ENCODE results near the gene TMEM170B.

TMEM170B gene

DNA sequence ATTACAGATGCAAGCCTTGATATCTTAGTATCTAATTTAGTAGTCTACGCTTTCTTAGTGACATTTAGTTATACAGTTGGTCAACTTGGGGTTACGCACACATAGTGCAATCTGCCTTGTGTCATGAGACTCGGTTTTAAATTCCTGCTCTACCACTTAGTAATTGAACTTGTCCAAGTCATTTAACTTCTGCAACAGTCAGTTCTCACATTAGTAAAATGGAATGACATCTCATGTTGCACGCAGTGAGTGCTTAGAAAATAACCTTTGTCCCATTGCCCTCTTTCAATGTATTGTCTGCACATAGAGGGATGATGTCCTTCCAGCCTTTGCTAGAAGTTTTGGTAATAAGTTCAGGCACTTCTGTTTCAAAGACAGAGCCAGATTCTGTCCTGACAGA is 48.6 kb downstream of the TMEM170B start:
- no peak for DNase-seq (ENCODE audit: low read depth)

DNA sequence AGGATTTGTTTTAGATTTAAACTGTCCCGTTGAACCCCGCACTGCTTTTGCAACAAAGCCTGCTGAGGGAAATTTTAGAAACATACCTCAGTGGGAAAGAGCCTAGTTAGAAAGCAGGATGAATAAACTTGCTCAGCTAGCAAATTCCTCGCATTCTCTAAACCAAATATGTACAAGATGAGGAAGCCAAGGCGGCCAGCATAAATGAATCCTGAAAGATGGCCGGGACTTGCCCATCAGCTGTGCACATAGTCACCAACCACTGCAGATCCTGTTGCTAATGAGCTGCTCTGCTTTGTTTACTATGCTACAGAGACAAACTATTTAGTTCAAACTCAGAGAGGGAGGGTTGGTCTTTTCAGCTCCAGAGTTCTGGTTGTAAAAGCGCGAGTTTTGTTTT is 49.0 kb downstream of the TMEM170B start:
- DNase-seq (ENCODE audit: low read depth): no peak

DNA sequence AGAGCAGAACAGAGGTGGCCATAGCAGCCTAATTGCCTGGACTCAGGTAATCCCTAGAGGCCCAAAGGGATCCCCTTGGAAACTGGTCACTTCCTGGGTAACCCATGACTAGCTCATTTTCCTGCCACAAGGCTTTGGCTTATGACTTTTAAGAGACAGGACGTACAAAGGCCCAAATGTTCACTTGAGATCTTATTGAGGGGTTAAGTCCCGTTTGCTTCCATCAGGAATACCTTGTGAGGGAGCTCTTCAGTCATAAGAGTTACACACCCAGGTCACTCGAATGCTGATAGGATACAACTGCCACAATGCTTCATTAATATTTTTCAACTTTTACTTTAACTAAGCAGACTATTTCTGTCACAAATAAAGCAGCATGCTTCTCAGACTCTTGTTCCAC is 51.7 kb downstream of the TMEM170B start:
- no peak for DNase-seq (ENCODE audit: low read depth)

DNA sequence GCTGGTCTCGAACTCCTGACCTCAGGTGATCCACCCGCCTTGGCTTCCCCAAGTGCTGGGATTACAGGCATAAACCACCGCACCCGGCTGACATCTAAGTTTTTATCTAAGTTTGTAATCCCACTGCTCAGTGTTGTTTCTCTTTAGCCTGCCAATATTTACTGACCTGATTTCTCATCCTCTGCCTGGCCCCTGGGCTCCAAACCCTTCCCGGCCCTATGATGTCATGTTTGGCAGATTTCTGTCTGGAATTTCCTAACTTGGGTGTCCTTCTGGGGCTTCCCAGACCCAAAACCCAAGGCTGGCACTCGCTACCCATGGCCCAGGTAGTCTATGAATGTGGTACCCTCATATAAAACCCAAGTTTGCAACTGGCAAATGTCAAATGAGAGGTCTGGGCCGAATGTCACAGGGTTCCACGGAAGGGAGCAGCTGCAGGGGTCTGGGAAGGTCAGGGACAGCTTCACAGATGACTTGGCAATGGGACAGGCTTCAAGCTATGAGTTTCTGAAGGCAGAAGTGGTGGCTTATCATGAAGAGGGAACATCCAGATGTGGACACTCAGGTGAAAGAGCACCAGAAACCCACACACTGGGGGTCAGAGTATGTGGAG is 54.9 kb downstream of the TMEM170B start:
- DNase-seq (ENCODE audit: low read depth): no peak

DNA sequence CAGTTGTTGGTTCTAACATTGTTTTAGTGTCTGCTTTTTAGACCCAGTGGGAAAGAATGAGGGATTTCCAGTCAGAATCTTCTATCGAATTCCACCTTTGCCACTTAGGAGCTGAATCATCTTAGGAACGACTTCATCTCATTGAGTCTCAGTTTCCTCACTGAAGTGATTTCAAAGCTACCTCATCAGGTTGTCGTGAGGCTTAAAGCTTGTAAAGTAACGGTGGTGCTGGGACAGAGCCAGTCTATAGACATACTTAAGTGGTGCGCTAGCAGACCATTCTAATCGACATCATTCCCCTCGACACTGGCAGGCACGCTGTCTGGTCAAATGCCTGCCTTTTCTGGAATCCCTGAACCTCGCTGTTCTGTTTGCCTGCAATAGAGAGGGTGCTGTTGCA is 55.5 kb downstream of the TMEM170B start:
- DNase-seq (ENCODE audit: low read depth): no peak

DNA sequence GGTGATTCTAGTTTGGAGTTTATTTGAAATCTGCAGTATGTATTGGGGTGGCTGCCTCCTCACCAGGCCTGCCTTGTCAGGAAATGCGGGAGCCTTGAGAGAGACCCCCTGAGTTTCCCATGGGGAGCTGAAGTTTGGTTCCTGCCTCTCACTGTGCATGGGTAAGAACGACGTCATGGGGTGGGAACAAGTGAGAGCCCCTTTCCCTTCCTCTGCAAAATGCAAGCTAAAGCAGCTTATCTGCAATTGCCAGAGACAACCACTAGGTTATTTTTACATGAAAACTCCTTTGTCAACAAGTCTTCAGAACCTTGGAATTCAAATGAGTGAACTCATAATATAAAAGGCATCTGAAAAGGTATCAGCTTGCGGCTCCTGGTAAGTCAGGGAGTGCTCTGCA is 58.4 kb downstream of the TMEM170B start:
- DNase-seq (ENCODE audit: low read depth): no peak

DNA sequence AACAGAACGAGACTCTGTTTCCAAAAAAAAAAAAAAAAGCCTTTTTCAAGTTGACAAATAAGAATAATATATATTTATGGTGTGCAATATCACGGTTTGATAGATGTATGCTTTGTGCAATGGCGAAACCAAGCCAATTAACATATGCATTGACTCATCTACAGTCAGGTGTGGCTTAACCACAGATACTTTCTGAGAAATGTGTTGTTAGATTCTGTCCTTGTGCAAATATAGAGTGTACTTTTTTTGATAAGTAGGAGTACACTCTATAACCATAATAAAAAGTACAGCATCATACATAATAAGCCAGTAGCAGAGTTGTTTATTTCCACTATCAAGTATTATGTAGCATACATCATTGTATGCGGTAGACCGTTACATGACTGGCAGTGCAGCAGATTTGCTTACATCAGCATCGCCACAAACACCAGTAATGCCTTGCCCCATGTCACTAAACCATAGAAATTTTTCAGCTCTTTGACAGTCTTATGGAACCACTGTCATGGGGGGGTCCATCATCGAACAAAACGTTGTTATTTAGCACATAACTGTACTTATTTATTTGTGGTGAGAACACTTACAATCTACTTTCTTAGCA is 59.2 kb downstream of the TMEM170B start:
- DNase-seq (ENCODE audit: low read depth): no peak

DNA sequence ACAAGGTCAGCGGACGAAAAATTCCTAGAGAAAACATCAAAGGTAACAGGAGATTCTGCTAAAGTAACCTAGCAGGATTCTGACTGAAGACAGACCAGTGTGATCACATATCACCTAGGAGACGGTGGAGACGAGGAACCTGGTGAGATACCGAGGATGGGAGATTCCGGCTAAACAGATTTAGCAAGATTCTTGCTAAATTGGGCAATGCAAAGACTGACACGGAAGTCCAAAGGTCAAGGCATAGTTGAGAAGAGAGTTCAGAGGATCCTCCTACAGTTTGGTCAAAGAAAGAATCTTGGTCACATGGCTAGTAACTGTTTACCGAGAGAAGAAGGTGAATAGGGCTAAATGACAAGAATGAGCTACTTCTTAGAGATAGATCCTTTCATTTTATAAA is 61.1 kb downstream of the TMEM170B start:
- no peak for DNase-seq (ENCODE audit: low read depth)

DNA sequence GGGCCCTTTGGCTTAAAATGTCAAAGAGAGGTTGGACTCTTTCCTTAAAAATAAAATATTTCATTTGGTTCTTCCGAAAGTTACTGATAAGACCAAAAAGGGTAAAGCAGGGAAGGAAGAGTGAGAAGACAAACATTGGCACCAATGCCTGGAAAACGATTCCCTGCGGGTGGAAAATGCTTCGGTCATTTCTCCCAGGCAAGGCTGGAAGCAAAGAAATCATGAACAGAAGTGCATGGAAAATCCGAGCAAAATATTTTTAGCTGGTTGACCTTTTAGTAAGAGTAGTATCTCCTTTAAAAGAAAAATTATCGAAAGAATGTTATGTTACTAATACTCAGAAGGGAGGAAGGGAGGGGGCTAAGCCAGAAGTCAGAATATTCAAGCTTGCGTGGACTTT is 62.7 kb downstream of the TMEM170B start:
- no peak for DNase-seq (ENCODE audit: low read depth)

DNA sequence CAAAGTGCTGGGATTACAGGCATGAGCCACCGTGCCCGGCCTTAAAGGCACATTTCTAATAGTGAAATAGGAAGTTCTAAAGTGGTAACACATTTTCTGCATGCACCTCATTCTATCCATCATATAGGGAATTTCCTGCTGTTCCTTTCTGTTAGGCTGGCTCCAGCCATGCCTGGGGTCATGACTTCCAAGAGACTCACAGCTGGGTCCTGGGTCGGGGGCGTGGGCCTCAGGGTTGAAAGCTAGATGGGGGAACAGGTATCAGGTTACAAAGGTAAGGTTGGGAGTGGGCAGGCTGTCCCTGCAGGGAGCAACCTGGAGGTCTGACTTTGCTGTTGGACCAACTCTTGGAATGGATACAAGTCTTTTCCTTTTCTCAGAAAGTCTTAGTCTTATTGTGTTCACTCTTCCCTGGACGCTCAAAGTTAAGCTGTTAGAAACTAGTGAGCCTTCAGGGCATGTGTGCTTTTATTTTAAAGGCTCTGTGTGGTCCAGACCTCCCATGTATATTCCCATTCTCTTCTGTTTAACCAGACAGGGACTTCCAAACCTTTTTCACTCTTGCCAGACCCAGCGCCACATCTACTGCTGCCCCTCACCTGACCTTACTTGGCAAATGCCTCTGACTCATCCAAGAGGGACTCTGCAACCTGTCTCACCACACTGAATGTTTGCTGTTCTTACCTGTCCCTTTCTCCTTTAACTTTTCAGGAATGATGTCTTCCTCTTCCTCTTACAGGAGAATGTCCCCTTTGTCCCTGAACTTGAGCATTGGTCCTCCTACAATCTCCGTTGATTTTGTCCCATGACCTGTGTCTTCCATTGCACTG is 64.4 kb downstream of the TMEM170B start:
- DNase-seq (ENCODE audit: low read depth): no peak

DNA sequence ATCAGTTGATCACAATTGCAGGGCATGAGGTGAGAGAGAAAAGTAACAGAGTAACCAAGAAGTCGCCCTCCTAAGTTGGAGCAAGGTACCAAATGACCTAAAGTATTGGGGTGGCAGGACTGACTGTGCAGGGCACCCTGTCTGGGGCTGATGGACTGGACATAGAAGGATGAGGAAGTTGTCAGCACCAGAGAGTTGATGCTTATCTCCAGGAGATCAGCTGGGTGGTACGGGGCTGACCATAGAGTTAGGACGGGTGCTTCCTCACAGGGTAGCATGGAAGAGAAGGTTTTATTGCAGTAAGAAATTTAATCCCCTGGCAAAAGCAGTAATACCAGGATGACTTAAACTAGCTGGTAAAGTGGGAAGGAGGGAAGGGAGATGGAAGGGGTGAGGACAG is 66.7 kb downstream of the TMEM170B start:
- no peak for DNase-seq (ENCODE audit: low read depth)

DNA sequence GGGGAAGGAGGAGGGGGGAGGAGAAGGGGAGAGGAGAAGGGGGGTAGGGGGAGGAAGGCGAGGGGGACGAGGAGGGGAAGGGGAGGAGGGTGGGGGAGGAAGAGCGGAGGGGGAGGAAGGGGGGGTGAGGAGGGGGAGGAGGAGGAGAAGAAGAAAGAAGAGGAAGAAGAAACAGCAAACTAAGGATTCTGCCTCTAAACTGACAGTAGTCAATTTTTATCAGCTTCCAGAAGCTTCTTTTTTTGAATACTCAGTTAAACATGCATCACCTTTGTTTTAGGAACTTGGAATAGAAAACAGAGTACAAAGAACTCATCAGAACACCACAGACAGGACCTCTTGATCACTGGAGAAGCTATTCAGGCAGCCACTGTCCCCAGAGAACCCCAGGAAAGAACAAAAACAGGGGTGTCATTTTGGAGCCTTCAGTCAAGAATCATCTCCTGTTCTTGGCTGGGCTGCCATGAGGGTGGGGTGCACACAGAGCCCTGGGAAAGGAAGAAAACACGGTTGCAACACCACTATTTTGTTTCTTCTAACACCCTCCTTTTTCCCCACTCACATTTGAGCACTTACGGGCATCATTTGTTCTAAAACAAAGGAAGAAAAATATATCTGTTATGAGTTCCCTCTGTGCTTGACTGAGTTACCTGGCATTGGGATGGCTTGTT is 67.4 kb downstream of the TMEM170B start:
- no peak for DNase-seq (ENCODE audit: low read depth)

DNA sequence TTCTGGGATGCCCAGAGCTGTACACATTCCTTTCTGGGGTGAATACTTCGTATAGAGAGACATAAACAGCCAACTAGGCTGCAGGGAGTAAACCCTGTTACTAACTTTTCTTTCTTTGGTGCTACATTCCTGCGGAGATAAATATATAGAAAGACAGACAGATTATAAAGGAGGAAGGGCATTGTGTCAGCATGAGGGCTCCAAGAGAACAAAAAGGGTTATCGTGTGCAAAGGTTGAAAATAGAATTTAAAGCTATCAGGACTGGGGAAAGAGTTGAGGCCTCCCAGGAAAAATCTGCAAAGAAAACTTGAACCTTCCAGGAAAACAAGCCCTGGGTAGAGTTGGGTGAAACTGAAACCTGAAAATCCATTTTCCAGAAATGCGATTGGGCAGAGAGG is 68.0 kb downstream of the TMEM170B start:
- no peak for DNase-seq (ENCODE audit: low read depth)

DNA sequence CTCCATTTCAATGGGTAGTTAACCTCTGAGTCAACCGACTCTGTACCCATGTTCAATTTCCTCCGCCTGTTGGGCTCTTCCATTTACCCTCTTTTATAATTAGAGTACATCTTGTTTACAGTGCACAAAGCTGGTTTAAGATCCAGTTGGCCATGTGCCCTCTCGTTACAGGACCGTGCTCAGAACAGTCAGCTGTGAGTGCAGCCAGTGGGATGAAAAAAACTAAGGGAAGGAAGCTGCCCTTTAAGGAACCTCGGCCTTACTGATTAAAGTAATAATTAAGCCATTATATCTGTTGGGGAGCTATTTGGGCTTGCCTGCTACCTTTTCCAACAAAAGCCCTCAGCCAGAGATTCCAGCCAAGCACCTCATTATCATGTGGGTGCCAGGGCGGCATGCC is 68.8 kb downstream of the TMEM170B start:
- DNase-seq (ENCODE audit: low read depth): no peak

DNA sequence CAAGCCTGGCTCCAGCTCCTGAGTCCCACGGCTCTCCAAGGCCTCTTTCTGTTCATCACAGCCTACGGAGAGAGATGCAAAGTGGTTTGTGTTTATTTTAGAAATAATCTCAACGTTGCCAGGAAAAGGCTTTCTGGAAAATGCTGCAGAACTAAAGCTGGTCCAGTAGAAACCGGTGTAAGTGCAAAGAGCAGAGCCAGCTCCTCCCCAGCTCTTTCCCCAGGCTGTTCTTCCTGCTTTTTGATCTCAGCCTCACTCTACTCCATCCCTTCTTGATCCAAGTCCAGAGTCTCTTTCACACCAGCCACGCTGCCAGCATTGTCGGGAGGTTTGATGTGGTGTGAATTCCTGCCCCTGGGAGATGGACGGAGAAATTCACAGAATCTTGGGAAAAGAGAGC is 69.8 kb downstream of the TMEM170B start:
- no peak for DNase-seq (ENCODE audit: low read depth)

DNA sequence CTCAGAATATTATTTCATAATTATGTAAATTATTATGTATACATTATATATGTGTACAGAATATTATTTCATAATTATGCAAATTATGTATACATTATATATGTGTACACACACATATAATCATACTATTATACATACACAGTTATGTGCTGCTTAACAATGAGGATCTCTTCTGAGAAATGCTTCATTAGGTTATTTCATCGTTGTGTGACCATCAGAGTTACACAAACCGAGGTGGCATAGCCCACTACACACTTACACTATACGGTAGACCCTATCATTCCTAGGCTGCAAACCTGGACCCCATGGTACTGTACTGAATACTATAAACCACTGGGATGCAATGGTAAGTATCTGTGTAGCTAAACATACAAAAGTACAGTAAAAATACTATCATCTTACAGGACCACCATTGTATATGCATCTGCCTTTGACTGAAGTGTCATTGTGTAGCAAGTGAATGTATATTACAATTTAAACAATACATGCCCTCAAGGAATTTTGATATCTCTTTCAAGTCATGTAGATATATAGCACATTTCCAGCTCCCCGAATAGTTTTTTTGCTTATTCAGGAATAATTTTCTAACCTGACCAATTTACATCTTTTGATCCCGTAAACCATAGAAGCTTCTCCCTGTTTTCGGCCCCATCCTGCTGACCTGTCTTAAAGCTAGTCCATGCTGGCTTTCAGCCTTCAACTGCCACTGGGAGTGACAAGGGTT is 71.2 kb downstream of the TMEM170B start:
- no peak for DNase-seq (ENCODE audit: low read depth)

DNA sequence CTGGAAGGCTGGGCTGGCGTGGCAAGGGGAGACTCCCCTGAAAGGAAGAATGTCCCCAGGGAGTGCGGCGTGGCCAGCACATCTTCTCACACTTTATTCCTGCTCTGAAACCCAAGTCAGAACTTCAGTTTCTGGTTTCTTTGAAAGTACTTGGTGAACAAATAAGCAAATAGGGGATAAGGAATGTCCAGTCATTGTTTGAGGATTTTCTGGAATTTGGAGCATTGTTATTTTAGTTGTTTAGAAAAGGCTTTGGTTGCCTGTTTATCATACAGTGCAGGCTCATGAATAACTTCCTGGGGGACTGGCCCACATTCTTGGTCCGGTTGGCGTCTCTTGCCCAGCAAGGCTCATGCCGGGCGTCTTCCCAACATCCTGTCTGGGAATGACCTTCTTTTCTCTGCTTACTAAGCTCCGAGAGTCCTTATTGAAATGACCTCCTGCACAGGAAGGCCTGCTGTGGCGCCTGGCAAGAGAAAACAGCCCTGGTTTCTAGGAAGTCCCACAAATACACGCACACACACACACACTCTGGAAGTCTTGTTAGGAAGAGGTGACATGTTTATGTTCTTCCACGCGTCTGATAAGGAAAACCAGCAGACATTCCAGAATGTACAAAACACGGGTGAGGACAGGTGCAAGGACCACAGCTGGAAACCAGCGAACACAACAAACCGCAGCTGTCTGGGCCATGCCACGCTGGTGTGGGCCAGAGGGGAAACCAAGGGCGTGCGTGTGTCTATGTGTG is 71.9 kb downstream of the TMEM170B start:
- no peak for DNase-seq (ENCODE audit: low read depth)

DNA sequence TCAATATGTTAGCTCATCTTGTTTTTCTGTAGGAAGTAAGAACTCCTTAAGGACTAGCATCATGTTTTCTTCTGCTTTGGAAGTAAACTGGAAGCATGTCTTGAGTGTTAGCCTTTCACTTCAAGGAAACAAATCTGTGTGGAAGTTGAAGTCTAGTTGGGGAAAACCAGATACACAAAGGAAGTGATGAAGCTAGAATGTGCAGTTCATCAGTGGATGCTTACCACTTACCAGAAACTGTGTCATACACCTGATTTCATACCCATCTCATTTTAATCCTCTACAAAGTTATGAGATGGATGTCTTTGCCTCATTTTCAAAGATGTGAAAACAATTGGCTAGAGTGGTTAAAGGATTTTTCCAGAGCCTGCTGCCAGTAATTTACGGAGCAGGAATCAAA is 75.8 kb downstream of the TMEM170B start:
- no peak for DNase-seq (ENCODE audit: low read depth)

DNA sequence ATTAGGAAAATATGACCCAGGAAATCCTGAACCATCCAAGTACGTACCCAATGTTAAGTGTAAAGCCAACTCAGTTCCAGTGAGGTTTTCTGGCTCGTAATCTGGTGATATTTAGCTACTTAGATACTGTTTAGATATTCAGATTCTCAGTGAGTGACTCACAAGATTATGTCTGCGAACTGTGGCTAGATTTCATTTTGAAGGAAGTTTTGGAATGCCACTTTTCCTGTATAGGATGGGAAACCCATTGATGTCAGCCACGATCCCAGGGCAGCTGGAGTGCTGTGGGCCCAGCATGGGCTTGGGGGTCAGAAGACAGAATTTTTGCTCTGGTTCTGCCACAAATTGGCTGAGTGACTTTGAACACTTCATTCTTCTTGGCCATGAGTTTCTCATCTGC is 76.3 kb downstream of the TMEM170B start:
- no peak for DNase-seq (ENCODE audit: low read depth)

DNA sequence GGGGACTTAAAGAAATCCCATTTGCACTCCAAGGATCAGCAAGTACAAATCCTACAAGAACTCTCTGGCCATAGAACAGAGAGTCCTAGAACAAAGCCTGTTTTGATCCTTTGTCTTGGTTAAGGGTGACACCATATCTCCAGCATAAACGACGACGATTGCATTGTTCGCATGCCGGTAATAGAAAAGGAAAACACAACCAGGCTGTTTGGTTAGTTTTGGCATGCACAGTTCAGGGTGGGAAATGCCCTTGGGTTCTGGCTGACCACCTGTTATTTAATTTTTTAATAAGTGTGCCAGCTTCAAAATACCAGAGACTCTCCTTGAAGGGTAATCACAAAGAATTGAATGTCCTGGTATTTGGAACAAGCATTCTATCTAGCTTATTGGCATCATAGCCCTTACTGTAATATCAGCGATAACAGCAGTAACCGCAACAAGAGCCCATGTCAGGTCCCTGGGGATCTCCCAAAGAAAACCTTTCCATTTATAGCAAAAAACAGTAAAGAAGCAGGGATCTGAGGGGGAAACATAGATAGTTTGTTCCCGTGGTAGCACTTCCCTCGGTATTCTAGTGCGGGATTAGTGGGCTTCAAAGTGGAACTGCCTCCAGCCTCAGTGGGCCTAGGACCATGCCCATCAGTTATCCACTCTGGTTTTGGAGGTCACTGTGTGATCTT is 77.1 kb downstream of the TMEM170B start:
- DNase-seq (ENCODE audit: low read depth): no peak

DNA sequence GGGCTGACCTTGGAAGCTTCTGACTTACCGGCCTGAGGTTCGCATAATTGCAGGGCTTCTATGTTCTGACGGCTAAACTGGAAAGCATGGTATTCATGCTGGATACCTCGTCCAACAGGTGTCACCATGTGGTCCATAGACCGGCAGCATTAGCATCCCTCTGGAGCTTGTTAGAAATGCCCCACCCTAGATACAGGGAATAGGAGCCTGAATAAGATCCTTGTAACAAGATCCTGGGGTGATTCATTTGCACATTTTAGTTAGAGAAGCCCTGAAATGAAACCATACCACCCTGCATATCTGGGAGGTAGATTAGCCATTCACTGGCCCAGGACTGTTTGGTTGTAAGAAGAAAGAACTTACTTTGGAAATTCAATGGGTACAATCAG is 77.7 kb downstream of the TMEM170B start:
- DNase-seq (ENCODE audit: low read depth): no peak

Measured in stimulated activated CD8-positive, alpha-beta memory T cell treated with anti-CD3 and anti-CD28 coated beads, Interleukin-15, amount 100 ng/mL, for 24 hours (primary cell).